CD14-positive monocyte (primary cell): ENCODE results near the gene ZNF385B. TPM values are rescaled to one million over a fixed set of nuclear protein-coding genes. Genes with fewer than 3 reads are reported as not detected.

Experiments used
- DNase-seq, 3 donors: peaks; one replicate each; pipeline ENCODE4 v3.0.0-alpha.2; 2011 to 2022
- H2AFZ ChIP-seq: 2 replicates; pipeline ENCODE4 v1.6.0; 2012; ENCODE audit warnings: mild to moderate bottlenecking, low read depth, low read length, inconsistent platforms; ENCODE audit not compliant: insufficient read depth, poor library complexity, severe bottlenecking
- H3K27ac ChIP-seq, 2 donors: 1 replicate in 1 of 2; 2 replicates in 1 of 2; pipeline ENCODE4 v1.5.1; 2012 to 2013; ENCODE audit warnings: low read length in 2 of 2, control low read depth in 1 of 2, inconsistent platforms in 1 of 2, low read depth in 1 of 2, mild to moderate bottlenecking in 1 of 2
- H3K27me3 ChIP-seq, 2 donors: one replicate each; pipeline versions ENCODE4 v1.6.0 to v1.6.1; 2011 to 2013; ENCODE audit warnings: low read length in 2 of 2; ENCODE audit not compliant: control insufficient read depth in 2 of 2, insufficient read depth in 2 of 2
- H3K36me3 ChIP-seq, 2 donors: replicated peaks in 1 of 2; 1 replicate in 1 of 2; 2 replicates in 1 of 2; pipeline versions ENCODE4 v1.5.1 to v1.6.1; 2012 to 2013; ENCODE audit warnings: low read length in 2 of 2, control low read depth in 1 of 2, inconsistent platforms in 1 of 2, mild to moderate bottlenecking in 1 of 2; ENCODE audit not compliant: insufficient read depth in 2 of 2, control insufficient read depth in 1 of 2
- H3K4me1 ChIP-seq, 2 donors: 1 replicate in 1 of 2; 2 replicates in 1 of 2; pipeline versions ENCODE4 v1.5.1 to v1.6.1; 2012 to 2013; ENCODE audit warnings: low read length in 2 of 2, control low read depth in 1 of 2, inconsistent platforms in 1 of 2, mild to moderate bottlenecking in 1 of 2, moderate library complexity in 1 of 2; ENCODE audit not compliant: insufficient read depth in 2 of 2, control insufficient read depth in 1 of 2
- H3K4me2 ChIP-seq: replicated peaks from 2 replicates; pipeline ENCODE3; 2012; ENCODE audit warnings: low read length, moderate library complexity, mild to moderate bottlenecking; ENCODE audit not compliant: poor library complexity, severe bottlenecking; ENCODE audit errors: extremely low read depth
- H3K4me3 ChIP-seq, 3 experiments: fragments of 200-600 bp in 1 of 3; sonication (generic) in 1 of 3; replicated peaks in 1 of 3; 1 replicate in 2 of 3; 2 replicates in 1 of 3; pipeline ENCODE4 v1.5.1; 2011 to 2013; ENCODE audit warnings: low read length in 3 of 3, mild to moderate bottlenecking in 3 of 3, control low read depth in 2 of 3, low read depth in 2 of 3, inconsistent platforms in 1 of 3, moderate library complexity in 1 of 3
- H3K79me2 ChIP-seq: 2 replicates; pipeline ENCODE4 v1.6.0; 2012; ENCODE audit warnings: mild to moderate bottlenecking, control low read depth, inconsistent platforms, low read length, moderate library complexity; ENCODE audit not compliant: insufficient read depth
- H3K9ac ChIP-seq: 2 replicates; pipeline ENCODE4 v1.6.0; 2017; ENCODE audit warnings: low read length, mild to moderate bottlenecking; ENCODE audit not compliant: insufficient read depth, poor library complexity, severe bottlenecking
- H3K9me3 ChIP-seq, 2 donors: replicated peaks in 1 of 2; 1 replicate in 1 of 2; 2 replicates in 1 of 2; pipeline versions ENCODE4 v1.5.1 to v1.6.1; 2012 to 2013; ENCODE audit warnings: low read length in 2 of 2, control low read depth in 1 of 2; ENCODE audit not compliant: control insufficient read depth in 1 of 2, insufficient read depth in 1 of 2
- H4K20me1 ChIP-seq: 2 replicates; pipeline ENCODE4 v1.6.0; 2012; ENCODE audit warnings: mild to moderate bottlenecking, low read length, control low read depth, moderate library complexity; ENCODE audit not compliant: insufficient read depth
- H3K27ac Mint-ChIP-seq, 7 donors: one replicate each; pipeline ENCODE4 v1.8.0; 2020; ENCODE audit warnings: mild to moderate bottlenecking in 7 of 7, mixed read lengths in 7 of 7, moderate library complexity in 6 of 7, inconsistent platforms in 2 of 7
- H3K27me3 Mint-ChIP-seq, 3 donors: one replicate each; pipeline ENCODE4 v1.8.0; 2021 to 2022; ENCODE audit warnings: low read depth in 3 of 3, mild to moderate bottlenecking in 3 of 3, mixed read lengths in 3 of 3, moderate library complexity in 3 of 3, inconsistent platforms in 1 of 3
- H3K36me3 Mint-ChIP-seq, 2 donors: one replicate each; pipeline ENCODE4 v1.8.0; 2020; ENCODE audit warnings: mixed read lengths in 2 of 2, inconsistent platforms in 1 of 2, mild to moderate bottlenecking in 1 of 2
- H3K4me1 Mint-ChIP-seq: one replicate; pipeline ENCODE4 v1.8.0; 2020; ENCODE audit warnings: mild to moderate bottlenecking, mixed read lengths
- H3K4me3 Mint-ChIP-seq, 2 donors: one replicate each; pipeline ENCODE4 v1.8.0; 2020; ENCODE audit warnings: mild to moderate bottlenecking in 2 of 2, mixed read lengths in 2 of 2, moderate library complexity in 1 of 2
- H3K9me3 Mint-ChIP-seq, 7 donors: one replicate each; pipeline ENCODE4 v1.8.0; 2020 to 2022; ENCODE audit warnings: mixed read lengths in 7 of 7, mild to moderate bottlenecking in 6 of 7, moderate library complexity in 6 of 7, inconsistent platforms in 2 of 7
- WGBS: methylation state at CpG from one replicate; pipeline ENCODE4 v1.1.5; 2013; ENCODE audit warnings: missing lambda C conversion rate; ENCODE audit not compliant: insufficient coverage; 5-methylcytosine and 5-hydroxymethylcytosine counted together
- intact Hi-C, 2 donors: fragments of 100-400 bp; cut with micrococcal nuclease; formaldehyde crosslinking; loops; one replicate each; pipeline versions ENCODE4 v1.15.0 to v1.15.1; 2023
- polyA plus RNA-seq, 3 donors: library from polyadenylated mRNA; depleted of rRNA in 1 of 3; unstranded in 2 of 3; stranded (reverse) in 1 of 3; fragments of 300-500 nt in 2 of 3; fragments of >200 nt in 1 of 3; fragmentation: Illumina TruSeq in 2 of 3; gene quantifications; 1 replicate in 2 of 3; 2 replicates in 1 of 3; pipeline ENCODE4 v1.2.3, GENCODE V29; 2012 to 2021
- TF ChIP-seq, protein P1 (sequence below): fragments of 200-600 bp; IDR thresholded peaks from one replicate; pipeline ENCODE4 v1.8.0; 2022; ENCODE audit warnings: antibody characterized with exemption, mild to moderate bottlenecking

The ZNF385B gene
- polyA plus RNA-seq, 3 donors: not detected

DNA sequence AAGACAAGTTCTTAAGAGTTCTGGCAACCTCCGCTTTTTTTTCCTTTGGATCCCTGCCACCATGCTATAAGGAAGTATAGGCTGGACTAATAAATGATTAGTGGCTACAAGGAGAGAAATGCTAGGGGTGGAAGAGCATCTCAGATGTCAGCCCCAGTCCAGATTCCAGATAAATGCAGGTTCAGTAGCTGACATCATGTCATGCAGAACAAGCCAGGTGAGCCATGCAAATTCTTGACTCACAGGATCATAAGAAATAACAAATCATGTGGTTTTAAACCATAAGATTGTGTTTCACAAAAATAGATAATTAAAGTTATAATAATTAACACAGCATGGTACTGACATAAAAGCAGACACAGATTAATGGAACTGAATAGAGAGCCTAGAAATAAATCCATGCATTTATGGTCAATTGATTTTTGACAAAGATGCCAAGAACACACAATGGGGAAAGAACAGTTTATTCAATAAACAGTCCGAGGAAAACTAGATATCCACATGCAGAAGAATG, 443.9 kb downstream of the ZNF385B start:
- Mint-ChIP-seq H3K36me3 (no peaks in the 10 kb centered on the region), H3K27me3 (peaks cover 0 to 7% (median 3%) of the 10 kb centered on the region in 3 donors), H3K27ac (no peak overlapping the region), H3K4me3 (no peak overlapping the region), H3K9me3 (peaks cover 0 to 3% (median 0%) of the 10 kb centered on the region in 7 donors), H3K4me1 (peaks cover 1% of the 10 kb centered on the region)
- DNase-seq: no peak
- Histone ChIP-seq H3K27ac (no peak overlapping the region), H3K4me3 (no peak overlapping the region), H3K9ac (no peak overlapping the region), H3K4me2 (no peak overlapping the region), H4K20me1 (no peaks in the 10 kb centered on the region), H3K36me3 (no peaks in the 10 kb centered on the region), H3K27me3 (no peaks in the 10 kb centered on the region), H3K79me2 (no peaks in the 10 kb centered on the region), H3K9me3 (no peaks in the 10 kb centered on the region), H2AFZ (no peak overlapping the region), H3K4me1 (no peaks in the 10 kb centered on the region)
- no CpG with 5 or more reads among the region's 2 CpGs for WGBS
- TF ChIP-seq, protein P1, sequence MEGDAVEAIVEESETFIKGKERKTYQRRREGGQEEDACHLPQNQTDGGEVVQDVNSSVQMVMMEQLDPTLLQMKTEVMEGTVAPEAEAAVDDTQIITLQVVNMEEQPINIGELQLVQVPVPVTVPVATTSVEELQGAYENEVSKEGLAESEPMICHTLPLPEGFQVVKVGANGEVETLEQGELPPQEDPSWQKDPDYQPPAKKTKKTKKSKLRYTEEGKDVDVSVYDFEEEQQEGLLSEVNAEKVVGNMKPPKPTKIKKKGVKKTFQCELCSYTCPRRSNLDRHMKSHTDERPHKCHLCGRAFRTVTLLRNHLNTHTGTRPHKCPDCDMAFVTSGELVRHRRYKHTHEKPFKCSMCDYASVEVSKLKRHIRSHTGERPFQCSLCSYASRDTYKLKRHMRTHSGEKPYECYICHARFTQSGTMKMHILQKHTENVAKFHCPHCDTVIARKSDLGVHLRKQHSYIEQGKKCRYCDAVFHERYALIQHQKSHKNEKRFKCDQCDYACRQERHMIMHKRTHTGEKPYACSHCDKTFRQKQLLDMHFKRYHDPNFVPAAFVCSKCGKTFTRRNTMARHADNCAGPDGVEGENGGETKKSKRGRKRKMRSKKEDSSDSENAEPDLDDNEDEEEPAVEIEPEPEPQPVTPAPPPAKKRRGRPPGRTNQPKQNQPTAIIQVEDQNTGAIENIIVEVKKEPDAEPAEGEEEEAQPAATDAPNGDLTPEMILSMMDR: no peak
- intact Hi-C loops: no loop called here

DNA sequence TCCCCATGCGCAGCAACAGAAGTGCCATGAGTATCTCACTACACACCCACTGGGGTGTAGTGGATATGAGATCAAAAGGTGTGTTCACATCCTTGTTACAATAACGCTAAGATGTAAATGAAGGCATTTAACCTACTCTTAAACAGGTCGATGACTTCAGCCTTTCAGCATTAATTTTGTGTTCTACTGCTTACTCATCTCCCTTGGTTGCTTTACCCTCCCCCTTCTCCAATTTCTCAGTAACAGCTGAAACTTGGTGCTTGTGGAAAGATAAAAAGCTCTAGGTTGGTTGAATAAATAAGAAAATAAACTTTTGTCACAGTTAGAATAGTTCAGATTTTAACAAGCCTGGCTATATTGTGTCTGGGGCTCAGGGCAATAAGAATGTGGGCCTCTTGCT, 449.3 kb downstream of the ZNF385B start:
- no peaks in the 10 kb centered on the region for H4K20me1 ChIP-seq
- no peak overlapping the region for H3K4me3 ChIP-seq
- no peaks in the 10 kb centered on the region for H3K9me3 ChIP-seq
- Mint-ChIP-seq H3K9me3 (peaks cover 0 to 3% (median 0%) of the 10 kb centered on the region in 7 donors), H3K4me3 (no peak overlapping the region), H3K4me1 (peaks cover 8% of the 10 kb centered on the region), H3K27me3 (peaks cover 0 to 7% (median 2%) of the 10 kb centered on the region in 3 donors), H3K36me3 (no peaks in the 10 kb centered on the region), H3K27ac (no peak overlapping the region)
- H3K4me1 ChIP-seq: no peaks in the 10 kb centered on the region
- H3K27me3 ChIP-seq: no peaks in the 10 kb centered on the region
- H3K27ac ChIP-seq: no peak overlapping the region
- TF ChIP-seq, protein P1: no peak
- intact Hi-C loops: no loop called here
- WGBS: 100% methylated on average over 1 of the region's 3 CpGs
- DNase-seq: no peak
- no peaks in the 10 kb centered on the region for H3K36me3 ChIP-seq
- no peak overlapping the region for H3K4me2 ChIP-seq
- H3K9ac ChIP-seq: no peak overlapping the region
- no peak overlapping the region for H2AFZ ChIP-seq
- no peaks in the 10 kb centered on the region for H3K79me2 ChIP-seq
